PC-3 (cell line): Measurements from ENCODE around the gene KIAA2012. TPM values are rescaled to one million over a fixed set of nuclear protein-coding genes. Genes with fewer than 3 reads are reported as not detected.

ENCODE experiments used
- ATAC-seq: fragments of 200-7000 bp; cut with Tn5 transposase; 2 replicates; pipeline ENCODE4 v1.9.1; 2020; ENCODE audit warnings: mild to moderate bottlenecking, moderate library complexity
- BruUV-seq: library from RNA; stranded (reverse); fragments of 400-500 nt; replicated peaks from 2 replicates; lab custom pipeline; 2021; lab: Mats Ljungman, UMichigan
- CTCF ChIA-PET: fragments of 300-600 bp; sonication (Branson Sonifier 250); formaldehyde crosslinking; loops from one replicate; lab custom pipeline; 2022; ENCODE audit warnings: antibody characterized with exemption; lab: Charles Lee
- POLR2A ChIA-PET: fragments of 300-600 bp; sonication (Branson Sonifier 250); formaldehyde crosslinking; loops from one replicate; lab custom pipeline; 2022; ENCODE audit warnings: antibody characterized with exemption; ENCODE audit not compliant: unreplicated experiment; lab: Charles Lee
- DNase-seq: peaks from one replicate; pipeline ENCODE4 v3.0.0-alpha.2; 2015
- H2AFZ ChIP-seq: fragments of 300-600 bp; sonication (generic); 2 replicates; pipeline ENCODE4 v1.6.0; 2016; ENCODE audit warnings: antibody characterized with exemption, low read length
- H3F3A ChIP-seq: fragments of 300-600 bp; sonication (generic); one replicate; pipeline ENCODE4 v1.6.0; 2017; ENCODE audit warnings: antibody characterized with exemption, low read length, control low read depth, mild to moderate bottlenecking; ENCODE audit not compliant: unreplicated experiment
- H3K27ac ChIP-seq: fragments of 300-600 bp; sonication (generic); 2 replicates; pipeline ENCODE4 v1.5.1; 2016; ENCODE audit warnings: mild to moderate bottlenecking, low read length
- H3K27me3 ChIP-seq: fragments of 300-600 bp; sonication (generic); 2 replicates; pipeline ENCODE4 v1.6.1; 2016; ENCODE audit warnings: low read length, mixed read lengths
- H3K36me3 ChIP-seq: fragments of 300-600 bp; sonication (generic); 2 replicates; pipeline ENCODE4 v1.6.1; 2016; ENCODE audit warnings: low read depth, mixed run types, low read length, mixed read lengths
- H3K4me1 ChIP-seq: fragments of 300-600 bp; sonication (generic); 2 replicates; pipeline ENCODE4 v1.5.1; 2016; ENCODE audit warnings: low read length; ENCODE audit not compliant: insufficient read depth
- H3K4me2 ChIP-seq: fragments of 300-600 bp; sonication (generic); 2 replicates; pipeline ENCODE4 v1.6.0; 2016; ENCODE audit warnings: low read length
- H3K4me3 ChIP-seq: fragments of 300-600 bp; sonication (generic); 2 replicates; pipeline ENCODE4 v1.5.1; 2016; ENCODE audit warnings: mild to moderate bottlenecking, low read length, mixed read lengths
- H3K79me2 ChIP-seq: fragments of 300-600 bp; sonication (generic); 2 replicates; pipeline ENCODE4 v1.6.1; 2017; ENCODE audit warnings: low read length, mixed read lengths
- H3K9ac ChIP-seq: fragments of 300-600 bp; sonication (generic); 2 replicates; pipeline ENCODE4 v1.6.0; 2016; ENCODE audit warnings: mild to moderate bottlenecking, low read length
- H3K9me2 ChIP-seq: fragments of 300-600 bp; sonication (generic); replicated peaks from 2 replicates; pipeline ENCODE4 v1.6.1; 2016; ENCODE audit warnings: mixed run types, low read length, mixed read lengths
- H3K9me3 ChIP-seq: fragments of 300-600 bp; sonication (generic); 2 replicates; pipeline ENCODE4 v1.6.1; 2016; ENCODE audit warnings: low read length, mixed read lengths
- H4K20me1 ChIP-seq: fragments of 300-600 bp; sonication (generic); 2 replicates; pipeline ENCODE4 v1.6.1; 2016; ENCODE audit warnings: low read length, mixed read lengths
- CTCF ChIP-seq: fragments of 300-600 bp; sonication (generic); conservative IDR thresholded peaks from 2 replicates; pipeline ENCODE4 v1.5.1; 2017; ENCODE audit warnings: antibody characterized with exemption, low read depth, mild to moderate bottlenecking, low read length
- EZH2 ChIP-seq: fragments of 300-600 bp; sonication (generic); IDR thresholded peaks from one replicate; pipeline ENCODE4 v1.6.1; 2017; ENCODE audit warnings: antibody characterized with exemption, mild to moderate bottlenecking, low read length; ENCODE audit not compliant: unreplicated experiment
- EZH2phosphoT487 ChIP-seq: fragments of 300-600 bp; sonication (generic); IDR thresholded peaks from 2 replicates; pipeline ENCODE4 v1.6.1; 2018; ENCODE audit warnings: mild to moderate bottlenecking, antibody characterized with exemption, low read length, borderline replicate concordance
- intact Hi-C: fragments of 100-400 bp; cut with micrococcal nuclease; formaldehyde crosslinking; loops from 2 replicates; pipeline ENCODE4 v1.9.0; 2023
- total RNA-seq: library from RNA; depleted of rRNA; stranded (reverse); fragments of >200 nt; gene quantifications from 2 replicates; pipeline ENCODE4 v1.2.3, GENCODE V29; 2014

Gene KIAA2012
- total RNA-seq, 1 experiment from 2014 or later = not detected

DNA sequence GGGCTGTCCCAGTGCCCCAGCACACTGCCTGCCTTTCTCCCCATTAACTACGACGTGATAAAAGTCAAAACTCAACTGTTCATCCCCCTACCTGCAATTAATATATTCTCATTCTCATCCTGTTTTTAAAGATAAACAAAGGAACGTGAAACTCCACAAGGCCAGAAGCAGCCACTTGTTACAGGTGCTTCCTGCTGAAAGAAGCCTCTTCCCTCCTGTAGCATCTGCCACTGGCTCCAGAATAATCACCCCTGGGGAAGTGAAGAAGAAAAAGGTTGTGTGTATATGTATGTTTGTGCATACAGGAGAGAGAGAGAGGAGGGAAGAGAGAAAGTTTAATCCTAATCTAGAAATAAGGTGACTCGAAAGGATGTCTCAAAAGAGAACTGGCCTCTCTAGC is 27.1 kb downstream of the KIAA2012 start:
- H3K4me1 ChIP-seq = no peaks in the 10 kb centered on the region
- no peak overlapping the region for H2AFZ ChIP-seq
- H3K36me3 ChIP-seq = no peaks in the 10 kb centered on the region
- intact Hi-C loops = no loop called here
- ATAC-seq (no peak), DNase-seq (no peak)
- H3K27me3 ChIP-seq = no peaks in the 10 kb centered on the region
- H3K79me2 ChIP-seq = no peaks in the 10 kb centered on the region
- no TSS peak for BruUV-seq
- ChIA-PET POLR2A (no interaction called here), CTCF (no interaction called here)
- no peak overlapping the region for H3K9ac ChIP-seq
- no peak overlapping the region for H3K4me2 ChIP-seq
- H3K9me2 ChIP-seq = no peaks in the 10 kb centered on the region
- H3K27ac ChIP-seq = no peak overlapping the region
- H3K4me3 ChIP-seq = no peak overlapping the region
- H4K20me1 ChIP-seq = no peaks in the 10 kb centered on the region
- no peaks in the 10 kb centered on the region for H3F3A ChIP-seq
- no peaks in the 10 kb centered on the region for H3K9me3 ChIP-seq
- TF ChIP-seq CTCF = no peak

DNA sequence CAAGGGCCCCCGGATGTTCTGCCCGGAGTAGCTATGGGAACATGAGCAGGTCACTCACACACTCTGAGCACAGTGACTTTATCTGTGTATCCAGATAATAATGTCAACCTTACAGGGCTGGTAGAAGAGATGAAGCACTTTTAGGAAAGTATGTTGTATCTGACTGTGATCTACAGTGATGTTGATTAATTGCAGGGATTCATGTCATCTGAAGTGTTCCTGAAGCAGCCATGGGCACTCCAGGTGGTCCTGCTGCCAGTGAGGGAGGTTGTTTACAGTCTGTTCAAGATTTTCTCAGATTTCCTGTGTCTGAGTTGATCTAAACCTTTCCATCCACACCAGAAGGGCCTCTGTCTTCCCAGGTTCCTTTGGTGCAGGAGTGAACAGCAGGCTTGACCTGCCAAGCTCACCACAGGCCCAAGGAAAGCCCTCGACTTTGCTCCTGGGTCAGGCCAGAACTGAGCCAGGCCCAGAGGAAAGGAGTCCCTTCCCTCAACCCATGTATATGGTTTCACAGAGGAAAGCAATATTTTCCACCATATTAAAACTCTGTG is 28.0 kb downstream of the KIAA2012 start:
- no peak overlapping the region for H3K27ac ChIP-seq
- no peak for ATAC-seq
- intact Hi-C loops = no loop called here

GRCh38 chr2:202102425-202103000 is 29.5 kb downstream of the KIAA2012 start:
- H3K27me3 ChIP-seq = no peaks in the 10 kb centered on the region
- POLR2A ChIA-PET = interaction anchor here (0.5 to 0.6 kb wide), 2 partner anchors 24 to 322 kb away, joined by 4 to 6 read pairs; partner anchors contain the start of gene ALS2
- no peak for ATAC-seq
- H3K27ac ChIP-seq = no peak overlapping the region
- no peaks in the 10 kb centered on the region for H3K36me3 ChIP-seq
- TF ChIP-seq EZH2phosphoT487 = no peak
- no peak overlapping the region for H3K9ac ChIP-seq
- H4K20me1 ChIP-seq = no peaks in the 10 kb centered on the region
- no peaks in the 10 kb centered on the region for H3K9me3 ChIP-seq
- no TSS peak for BruUV-seq
- H3K4me1 ChIP-seq = no peaks in the 10 kb centered on the region
- intact Hi-C loops = no loop called here
- no peak overlapping the region for H3K4me2 ChIP-seq
- CTCF ChIA-PET = no interaction called here
- H2AFZ ChIP-seq = no peak overlapping the region
- no peak overlapping the region for H3K4me3 ChIP-seq
- no peak for DNase-seq
- no peaks in the 10 kb centered on the region for H3K9me2 ChIP-seq
- no peaks in the 10 kb centered on the region for H3K79me2 ChIP-seq
- H3F3A ChIP-seq = no peaks in the 10 kb centered on the region

More for the DNA sequence above, 28.0 kb downstream of the KIAA2012 start:
- POLR2A ChIA-PET = no interaction called here
- Histone ChIP-seq H3K79me2 (no peaks in the 10 kb centered on the region), H3K4me3 (no peak overlapping the region), H3K36me3 (no peaks in the 10 kb centered on the region), H3K9me3 (no peaks in the 10 kb centered on the region), H3K9ac (no peak overlapping the region), H4K20me1 (no peaks in the 10 kb centered on the region), H2AFZ (no peak overlapping the region), H3K9me2 (no peaks in the 10 kb centered on the region), H3K27me3 (no peaks in the 10 kb centered on the region), H3F3A (no peaks in the 10 kb centered on the region), H3K4me1 (no peaks in the 10 kb centered on the region), H3K4me2 (no peak overlapping the region)
- CTCF ChIA-PET = no interaction called here
- TF ChIP-seq CTCF (no peak), EZH2phosphoT487 (no peak), EZH2 (no peak)
- DNase-seq = no peak
- no TSS peak for BruUV-seq
